RPMI8226 (cell line): ENCODE results near the gene BMAL1.

ENCODE experiments used
- DNase-seq: peaks from one replicate; pipeline ENCODE4 v3.0.0-alpha.2; 2015

Gene BMAL1

GRCh38 chr11:13294178-13294577, 16.6 kb downstream of the BMAL1 start:
- DNase-seq: no peak

DNA sequence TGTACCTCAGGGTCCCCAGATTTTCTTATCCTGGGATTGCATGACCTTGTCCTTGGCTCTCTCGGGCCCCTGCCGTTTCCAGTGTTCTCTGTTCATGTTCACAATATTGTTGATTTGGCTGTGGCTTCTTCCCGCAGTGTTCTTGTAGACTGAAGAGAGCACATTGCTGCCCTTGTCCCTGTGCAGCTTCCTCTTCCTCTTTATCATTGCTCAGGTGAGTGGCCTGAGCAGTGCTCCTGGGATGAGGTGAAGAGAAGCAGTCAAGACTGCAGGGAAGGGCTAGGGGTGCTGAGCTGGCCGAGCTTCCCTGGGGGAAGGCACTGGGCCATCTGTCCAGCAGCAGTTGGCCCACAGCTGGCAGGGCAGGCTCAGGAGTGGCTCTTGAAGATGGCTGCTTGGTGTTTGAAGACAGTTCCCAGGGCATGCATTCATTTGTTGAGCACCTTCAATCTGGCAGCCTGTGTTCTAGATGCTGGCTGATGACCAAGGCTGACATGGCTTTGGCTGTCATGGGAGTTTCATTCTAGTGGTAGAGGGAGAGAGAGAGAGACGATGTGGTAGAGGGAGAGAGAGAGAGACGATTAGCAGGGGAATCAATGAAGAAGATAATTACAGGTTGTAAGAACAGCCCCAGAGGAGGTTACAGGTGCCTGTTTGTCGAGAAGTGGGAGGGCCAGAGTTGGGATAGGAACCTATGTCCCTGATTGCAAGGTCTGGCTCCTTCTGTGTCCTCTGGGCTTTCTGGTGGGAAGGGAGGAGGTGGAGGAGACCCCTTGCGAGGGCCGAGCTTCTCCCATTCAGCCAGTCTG, 17.4 kb downstream of the BMAL1 start:
- DNase-seq: peak; percentile 12

- no peak for DNase-seq
Measured at GRCh38 chr11:13297308-13297916, 19.8 kb downstream of the BMAL1 start.

DNA sequence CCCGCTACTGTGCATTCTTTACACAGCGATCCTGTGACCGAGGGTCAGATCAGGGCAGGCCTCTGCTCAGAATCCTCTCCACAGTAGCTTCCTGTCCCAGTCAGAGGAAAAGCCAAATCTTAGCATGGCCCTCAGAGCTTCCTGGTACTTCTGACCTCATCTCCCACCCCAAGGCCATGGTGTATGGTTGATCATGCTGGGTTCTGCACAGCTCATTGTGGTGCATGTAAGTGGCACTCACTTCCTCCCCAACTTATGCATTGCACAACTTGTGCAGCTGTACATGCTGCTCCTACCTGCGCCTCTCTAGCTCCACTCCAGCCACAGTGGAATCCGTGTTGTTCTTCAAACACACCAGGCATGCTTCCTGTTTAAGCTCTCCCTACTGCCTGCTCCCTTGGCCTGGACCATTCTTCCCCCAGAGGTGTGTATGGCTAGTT, 20.3 kb downstream of the BMAL1 start:
- no peak for DNase-seq

- no peak for DNase-seq
Measured at GRCh38 chr11:13298765-13299164, 21.2 kb downstream of the BMAL1 start.

- no peak for DNase-seq
Measured at GRCh38 chr11:13301522-13301921, 23.9 kb downstream of the BMAL1 start.

DNA sequence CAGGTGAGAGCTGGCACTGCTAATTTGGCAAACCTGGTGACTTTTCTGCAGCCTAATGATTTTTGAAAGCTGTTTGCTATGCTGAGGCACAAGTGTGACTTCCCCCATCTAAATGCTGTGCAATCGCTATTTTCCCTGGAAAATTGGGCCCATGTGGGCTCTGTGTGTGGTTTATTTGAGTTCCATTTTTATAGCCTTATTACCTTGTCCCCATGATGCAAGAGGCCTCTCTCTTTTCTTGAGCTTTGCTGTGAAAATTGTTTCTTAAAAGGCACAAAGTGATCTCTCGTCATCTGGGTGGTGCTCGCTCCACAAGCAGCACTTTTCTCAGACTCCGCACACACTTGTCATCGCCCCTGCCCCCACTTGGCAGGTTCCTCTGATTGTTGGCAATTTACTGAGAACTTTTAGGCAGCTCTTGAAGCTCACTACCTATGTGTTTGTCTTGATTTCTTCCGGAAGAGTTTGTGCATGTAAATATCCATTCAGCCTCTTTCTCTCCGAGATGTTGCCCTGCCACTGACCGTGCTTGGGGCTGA, 24.9 kb downstream of the BMAL1 start:
- no peak for DNase-seq

GRCh38 chr11:13303668-13304649, 26.4 kb downstream of the BMAL1 start:
- no peak for DNase-seq

DNA sequence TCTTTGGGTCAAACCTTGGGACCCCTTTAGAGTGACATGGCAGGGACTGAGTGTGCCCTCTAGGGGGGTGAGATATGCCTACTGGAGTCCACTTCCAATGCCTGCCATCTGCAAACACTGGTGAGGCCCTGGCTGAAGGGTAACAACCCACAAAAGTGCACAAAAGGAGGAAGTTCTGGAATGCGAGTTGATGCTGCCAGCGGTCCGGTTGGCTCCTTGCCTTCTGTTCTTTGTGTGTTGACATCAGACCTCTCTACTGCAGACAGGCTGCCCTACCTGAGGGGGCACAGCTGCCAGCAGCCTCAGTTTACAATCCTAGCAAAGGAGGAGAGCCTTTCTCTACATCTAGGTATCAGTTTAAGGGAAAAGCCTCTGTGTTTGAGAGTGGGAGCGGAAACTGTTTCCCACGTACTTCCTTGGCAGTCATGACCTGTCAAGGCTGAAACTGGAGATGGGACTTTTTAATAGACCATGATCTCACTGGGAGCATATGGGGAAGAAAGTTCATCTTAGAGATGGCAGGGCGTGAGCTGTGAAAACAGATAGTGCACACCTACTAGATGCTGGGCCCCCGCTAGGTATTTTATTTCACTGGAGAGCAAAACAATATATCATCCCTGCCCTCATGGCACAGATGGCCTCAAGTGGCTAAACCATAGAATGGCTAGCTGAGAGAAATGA, 27.2 kb downstream of the BMAL1 start:
- DNase-seq: no peak

DNA sequence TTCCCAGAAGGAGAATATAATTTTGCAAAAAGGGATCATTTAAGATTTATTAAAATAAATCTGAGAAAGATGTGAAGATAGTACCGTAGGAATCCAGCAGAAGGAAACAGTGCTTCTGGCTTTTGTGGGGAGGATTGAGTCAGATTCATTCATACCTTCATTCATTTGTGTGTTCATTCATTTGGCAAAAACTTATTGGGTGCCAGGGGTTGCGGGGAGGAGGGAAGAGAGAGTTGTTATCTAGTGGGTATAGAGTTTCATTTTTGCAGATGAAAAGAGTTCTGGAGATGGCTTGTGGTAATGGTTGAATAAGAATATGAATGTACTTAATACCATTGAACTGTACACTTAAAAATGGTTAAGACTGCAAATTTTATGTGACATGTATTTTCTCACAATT, 31.1 kb downstream of the BMAL1 start:
- no peak for DNase-seq

DNA sequence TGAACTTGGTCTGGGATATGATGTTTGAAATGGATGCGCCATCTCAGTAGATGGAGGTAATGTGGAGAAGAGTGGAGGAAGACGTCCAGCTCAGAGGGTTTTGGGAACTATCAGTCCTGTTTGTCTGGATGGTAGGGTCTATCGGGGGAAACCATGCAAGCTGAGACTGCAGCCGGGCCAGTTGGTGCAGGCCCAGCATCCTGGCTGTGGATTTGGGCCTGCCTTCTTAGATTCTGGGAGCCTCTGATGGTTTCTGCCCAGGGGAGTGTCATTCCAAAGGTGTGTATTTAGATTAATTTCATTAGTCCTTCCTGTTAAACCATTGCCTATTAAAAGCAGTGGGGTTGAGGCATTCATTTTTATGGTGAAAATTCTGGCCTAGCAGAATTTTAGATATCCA, 31.6 kb downstream of the BMAL1 start:
- no peak for DNase-seq

GRCh38 chr11:13310443-13310842, 32.9 kb downstream of the BMAL1 start:
- DNase-seq: no peak

DNA sequence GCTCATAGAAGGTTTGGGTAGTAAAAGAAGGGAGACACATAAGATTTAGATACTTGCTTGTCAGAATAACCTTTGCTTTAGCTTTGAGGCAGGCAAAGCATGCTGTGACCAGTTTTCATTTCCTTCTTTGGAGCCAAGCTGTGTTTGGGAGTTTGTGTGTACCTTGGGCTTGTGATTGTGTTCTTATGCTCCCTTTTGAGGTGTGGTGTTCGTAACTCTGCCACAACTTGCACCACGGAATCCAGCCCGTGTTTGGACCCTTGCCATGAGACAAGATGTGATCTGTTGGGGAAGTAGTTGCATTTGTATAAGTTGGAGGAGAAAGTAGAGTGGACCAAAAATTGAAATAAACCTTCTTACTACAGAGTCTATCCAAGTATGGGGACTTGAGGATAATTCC, 34.0 kb downstream of the BMAL1 start:
- DNase-seq: no peak

DNA sequence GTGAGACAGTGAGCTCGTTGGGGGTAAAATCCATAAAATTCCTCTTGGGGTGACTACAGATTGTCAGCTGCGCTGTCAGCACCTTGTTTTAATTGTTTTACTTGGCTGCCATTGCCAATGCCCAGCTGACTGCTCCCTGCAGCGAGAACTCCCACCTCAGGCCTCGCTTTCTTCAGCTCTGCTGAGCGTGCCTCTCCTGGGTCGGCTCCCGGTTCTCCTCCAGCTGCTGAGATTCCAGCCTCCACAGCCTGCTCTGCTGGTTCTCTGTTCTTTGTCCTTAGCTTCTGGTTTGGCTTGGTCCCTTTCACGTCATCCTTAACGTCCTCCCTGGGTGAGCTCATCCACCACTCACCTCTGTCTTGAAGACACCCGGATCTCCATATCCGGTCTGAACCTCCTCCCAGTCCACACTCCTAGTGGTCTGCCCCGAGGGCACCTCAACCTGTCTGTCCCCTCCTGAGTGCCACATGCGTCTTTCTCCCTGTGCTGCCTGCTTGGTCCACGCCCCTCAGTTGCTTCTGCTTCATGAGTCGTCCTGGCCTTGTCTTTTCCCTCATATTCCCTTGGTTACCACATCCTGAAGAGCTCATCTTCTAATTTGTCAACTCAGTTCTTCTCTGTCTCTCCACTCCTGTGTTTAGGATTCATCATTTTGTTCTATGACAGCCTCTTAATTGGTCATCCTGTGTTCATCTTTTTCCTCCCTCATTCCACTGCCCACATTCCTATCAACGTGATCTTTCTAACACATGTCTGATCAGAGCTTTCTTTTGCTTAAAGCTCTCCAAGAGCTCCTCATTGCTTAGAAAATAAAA, 35.6 kb downstream of the BMAL1 start:
- DNase-seq: no peak

DNA sequence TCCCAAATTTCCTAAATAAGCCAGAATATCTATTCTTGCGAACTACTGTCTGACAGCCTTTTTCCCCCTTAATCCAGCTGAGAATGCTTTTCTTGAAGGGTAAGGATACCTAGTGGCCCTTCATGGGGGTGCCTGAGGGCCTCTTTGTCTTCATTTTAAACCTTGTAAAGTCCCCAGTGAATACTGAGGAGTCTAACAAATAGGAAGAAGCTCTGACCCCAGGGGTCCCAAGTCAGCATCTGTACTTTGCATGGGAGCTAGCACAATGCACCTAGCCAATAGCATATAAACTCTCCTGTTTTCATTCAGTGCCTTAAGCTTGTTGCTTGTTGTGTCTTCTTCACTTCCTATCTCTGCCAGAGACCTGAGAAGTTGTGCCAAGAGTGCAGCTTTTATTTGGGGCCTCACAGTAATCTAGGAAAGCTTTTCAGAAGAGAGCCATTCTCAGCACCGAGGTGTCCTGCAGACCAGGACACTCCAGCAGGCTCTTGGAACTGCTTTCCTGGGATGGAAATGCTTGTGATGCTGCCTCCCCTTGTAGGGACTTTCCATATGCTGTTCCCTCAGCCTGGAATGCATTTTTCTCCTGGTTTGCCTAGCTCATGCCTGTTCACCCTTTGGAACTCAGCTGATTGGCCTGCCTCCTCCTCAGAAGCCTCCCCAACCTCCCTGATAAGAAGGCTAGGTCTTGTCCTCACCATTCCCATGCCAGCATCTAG, 37.2 kb downstream of the BMAL1 start:
- no peak for DNase-seq

- no peak for DNase-seq
Measured at GRCh38 chr11:13315517-13316432, 38.2 kb downstream of the BMAL1 start.

GRCh38 chr11:13316528-13316961, 39.0 kb downstream of the BMAL1 start:
- no peak for DNase-seq

DNA sequence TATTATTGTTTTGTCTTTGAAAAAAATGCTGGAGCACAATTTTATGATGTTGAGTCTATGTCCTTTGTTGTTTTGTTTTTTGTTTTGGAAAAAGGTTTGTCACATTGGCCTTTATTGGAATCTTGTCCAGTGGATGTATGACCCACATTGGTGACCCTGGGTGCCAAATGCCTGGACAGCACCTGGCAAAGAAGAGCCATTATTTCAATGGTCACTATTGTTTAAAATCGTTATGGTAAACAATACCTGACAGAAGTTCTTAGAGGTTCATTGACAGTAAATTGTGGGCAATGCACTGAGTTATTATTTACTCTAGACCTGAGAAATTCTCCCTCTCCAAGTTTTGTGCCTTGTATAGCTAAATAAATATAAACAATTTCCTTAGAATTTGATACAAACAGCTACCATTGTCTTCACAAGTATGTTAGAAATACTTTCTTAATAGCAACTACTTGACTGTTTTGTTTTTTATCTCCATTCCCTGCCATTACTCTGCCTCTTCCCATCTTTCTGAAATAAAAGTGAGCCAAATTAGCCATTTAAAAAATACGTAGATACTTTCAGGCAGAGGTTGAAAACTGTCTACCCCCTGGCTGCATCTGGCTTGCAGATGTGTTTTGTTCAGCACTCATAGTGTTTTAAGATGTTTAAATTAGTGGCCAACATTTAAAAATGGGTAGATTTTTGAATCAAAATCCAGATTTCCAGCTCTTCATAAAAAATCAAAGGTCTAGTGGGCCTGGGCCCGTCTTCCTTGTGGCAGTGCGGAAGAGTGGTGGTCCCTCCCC, 39.9 kb downstream of the BMAL1 start:
- DNase-seq: no peak
